HG02840 (cell line): ENCODE data around the gene MYO1F.

Experiments
- ATAC-seq: cut with Tn5 transposase; IDR thresholded peaks from one replicate; pipeline ENCODE4 v1.9.1; 2021; ENCODE audit warnings: mild to moderate bottlenecking, moderate library complexity, moderate number of reproducible peaks; ENCODE audit not compliant: unreplicated experiment, low FRiP score

Gene MYO1F

GRCh38 chr19:8500158-8500557 is 77.1 kb downstream of the MYO1F start:
- no peak for ATAC-seq

- no peak for ATAC-seq
Observed at GRCh38 chr19:8499048-8499833, 78.0 kb downstream of the MYO1F start.

DNA sequence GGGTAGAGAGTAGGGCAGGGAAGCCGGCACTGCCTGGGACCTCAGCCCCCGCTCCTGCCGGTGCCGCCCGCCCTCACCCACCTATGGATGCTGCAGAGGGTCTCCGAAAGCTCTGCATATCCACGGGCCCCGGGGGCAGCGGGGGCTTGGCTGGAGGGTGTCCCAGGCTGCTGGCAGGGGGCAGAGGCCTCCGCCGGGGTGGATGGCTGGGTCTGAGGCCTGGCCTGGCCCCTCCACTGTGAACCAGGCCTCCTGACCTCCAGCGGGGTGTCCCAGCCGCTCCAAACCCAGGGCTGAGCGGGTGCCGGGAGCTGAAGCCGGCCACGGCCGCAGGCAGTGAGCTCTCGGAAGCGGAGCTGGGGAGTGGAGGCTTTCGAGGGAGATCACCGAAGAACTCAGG is 78.9 kb downstream of the MYO1F start:
- no peak for ATAC-seq

DNA sequence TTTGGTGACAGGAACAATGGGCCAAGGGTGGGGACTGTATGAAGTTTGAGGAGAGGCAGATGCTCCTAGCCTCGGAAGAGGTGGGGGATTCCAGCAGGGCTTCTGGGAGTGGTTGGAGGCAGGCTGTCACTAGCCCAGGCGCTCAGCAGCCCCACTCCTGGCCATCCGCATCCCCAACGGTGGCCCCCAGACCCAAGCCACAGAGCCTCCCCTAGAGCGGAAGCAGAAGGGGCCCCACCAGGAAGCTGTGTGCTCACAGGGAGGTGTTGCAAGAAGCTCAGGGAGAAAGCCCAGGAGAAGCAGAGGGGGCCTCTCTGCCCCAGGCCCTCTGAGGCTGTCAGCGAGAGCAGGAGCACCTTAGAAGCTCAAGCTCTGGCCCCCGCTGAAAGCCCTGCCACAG is 83.1 kb downstream of the MYO1F start:
- no peak for ATAC-seq

DNA sequence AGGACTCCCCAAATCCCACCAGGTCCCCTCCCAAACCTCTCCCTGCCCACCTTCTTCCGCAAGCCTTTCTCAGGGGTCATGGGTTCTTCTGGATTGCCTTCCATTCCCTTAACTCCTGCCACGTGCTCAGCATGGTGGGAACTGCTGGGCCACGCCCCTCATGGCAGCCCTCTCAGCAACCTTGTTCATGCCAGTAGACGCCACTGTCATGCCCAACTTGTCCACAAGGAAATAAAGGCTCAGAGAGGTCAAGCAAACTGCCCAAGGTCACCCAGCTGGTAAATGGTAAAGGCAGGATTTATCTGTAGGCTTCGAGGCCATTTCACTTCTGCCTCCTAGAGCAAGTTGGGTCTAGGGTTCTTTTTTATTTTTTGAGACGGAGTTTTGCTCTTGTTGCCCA is 85.7 kb downstream of the MYO1F start:
- no peak for ATAC-seq

GRCh38 chr19:8490873-8491272 is 86.4 kb downstream of the MYO1F start:
- ATAC-seq: no peak

DNA sequence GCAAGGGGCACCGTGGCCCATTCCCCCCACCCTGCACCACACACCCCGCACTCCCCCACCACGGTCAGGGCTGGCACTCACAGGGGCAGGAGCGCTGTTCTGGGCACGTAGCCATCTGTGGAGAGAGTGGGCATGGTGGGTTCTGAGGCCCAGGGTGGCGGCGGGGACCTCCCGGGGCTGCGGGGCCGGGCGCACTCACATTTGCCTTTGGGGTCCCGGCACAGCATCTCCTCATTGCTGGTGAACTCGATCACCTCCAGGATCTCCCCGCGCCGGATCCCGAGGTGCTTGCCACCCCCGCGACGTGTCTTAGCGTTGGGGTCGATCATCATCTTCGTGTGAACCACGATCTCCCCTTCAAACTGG is 86.9 kb downstream of the MYO1F start:
- no peak for ATAC-seq

GRCh38 chr19:8489561-8490394 is 87.5 kb downstream of the MYO1F start:
- no peak for ATAC-seq

DNA sequence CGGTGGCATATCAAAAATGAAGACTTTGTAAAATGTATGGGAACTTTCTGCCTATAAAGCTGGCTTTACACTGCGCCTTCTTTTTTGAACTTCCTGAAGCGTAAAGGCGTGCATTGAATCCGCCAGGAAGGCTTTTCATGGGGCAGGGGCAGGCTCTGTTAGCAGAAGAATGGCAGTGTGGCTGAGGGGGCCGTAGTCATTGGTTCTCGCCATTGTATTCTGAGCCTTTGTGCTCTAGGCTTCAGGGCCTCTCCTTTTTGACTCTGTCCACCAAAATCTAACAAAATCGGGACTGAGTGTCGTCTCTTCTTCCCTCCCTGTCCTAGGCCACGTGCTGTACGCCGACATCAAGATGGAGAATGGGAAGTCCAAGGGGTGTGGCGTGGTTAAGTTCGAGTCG is 88.9 kb downstream of the MYO1F start:
- ATAC-seq: no peak

DNA sequence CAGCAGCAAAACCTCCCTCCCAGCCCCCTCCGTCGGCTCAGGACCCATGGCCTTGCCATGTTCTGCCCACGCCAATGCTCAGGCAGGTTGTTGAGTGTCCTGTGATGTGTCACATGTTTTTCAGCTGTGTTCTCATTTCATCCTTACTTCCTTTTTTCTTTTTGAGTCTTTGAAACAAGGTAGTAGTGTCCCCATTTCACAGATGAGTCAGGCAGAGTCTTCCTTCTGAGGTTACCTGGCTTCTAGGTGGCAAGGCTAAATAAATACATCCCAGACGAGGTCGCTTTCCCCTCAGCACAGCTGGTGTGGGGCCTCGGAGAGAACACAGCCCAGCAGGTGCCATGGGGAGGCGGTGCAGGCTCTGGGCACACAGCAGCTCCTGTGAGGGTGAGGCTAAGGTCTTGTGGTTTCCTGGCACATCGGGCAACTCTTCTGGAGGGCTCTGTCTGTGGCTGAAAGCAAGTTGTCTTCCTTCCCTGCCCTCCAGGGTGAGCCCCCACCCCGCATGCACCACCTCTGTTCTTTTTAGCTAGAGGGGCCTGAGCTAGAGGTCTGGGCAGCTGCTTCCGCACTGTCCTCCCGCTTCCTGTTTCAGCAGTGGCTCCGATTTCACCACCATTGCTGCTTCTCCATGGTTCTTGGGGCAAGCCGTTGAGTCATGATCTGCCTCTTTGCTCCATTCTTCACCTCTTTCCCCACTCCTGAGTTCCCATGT is 89.9 kb downstream of the MYO1F start:
- ATAC-seq: no peak

GRCh38 chr19:8486661-8487136 is 90.5 kb downstream of the MYO1F start:
- ATAC-seq: no peak

- ATAC-seq: no peak
Observed at GRCh38 chr19:8485561-8486371, 91.5 kb downstream of the MYO1F start.

DNA sequence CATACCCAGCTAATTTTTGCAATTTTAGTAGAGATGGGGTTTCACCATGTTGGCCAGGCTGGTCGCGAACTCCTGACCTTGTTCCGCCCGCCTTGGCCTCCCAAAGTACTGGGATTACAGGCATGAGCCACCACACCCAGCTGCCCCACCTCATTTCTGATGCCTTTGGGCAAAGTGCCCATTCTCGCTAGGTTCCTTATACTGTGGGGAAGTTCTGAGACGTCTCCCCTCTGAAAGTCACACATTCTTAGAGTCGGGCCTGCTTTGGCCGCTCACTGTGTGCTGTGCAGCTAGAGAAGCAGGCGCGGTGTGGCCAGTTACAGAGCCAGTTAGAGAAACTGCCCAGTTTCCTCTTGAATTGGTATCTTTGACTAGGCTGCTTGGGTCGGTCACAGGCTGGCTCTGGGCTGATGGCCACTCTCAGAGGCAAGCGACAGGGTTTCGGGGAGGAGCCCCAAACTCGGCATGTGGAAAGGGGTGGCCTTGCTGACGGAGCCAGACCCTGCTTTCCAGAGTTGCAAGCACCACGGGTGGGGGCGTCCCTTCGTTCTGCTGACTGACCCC is 92.8 kb downstream of the MYO1F start:
- no peak for ATAC-seq

DNA sequence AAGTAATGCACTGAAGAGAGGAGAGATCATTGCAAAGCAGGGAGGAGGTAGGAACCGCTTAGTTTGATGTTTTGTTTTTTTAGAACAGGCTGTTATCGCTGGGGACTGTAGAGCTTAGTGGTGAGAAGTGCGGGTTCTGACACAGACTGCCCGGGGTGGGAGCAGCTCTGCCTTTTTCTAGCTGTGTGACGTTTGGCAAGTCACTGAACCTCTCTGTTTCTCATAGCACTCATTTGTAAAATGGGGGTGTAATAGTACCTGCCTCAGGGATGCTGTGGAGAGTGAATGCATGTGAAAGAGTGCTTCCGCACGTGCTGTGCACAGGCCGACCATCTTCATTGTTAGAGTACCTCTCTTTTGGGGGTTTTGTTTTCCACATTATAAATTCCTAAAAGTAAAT is 94.1 kb downstream of the MYO1F start:
- ATAC-seq: no peak

- no peak for ATAC-seq
Observed at GRCh38 chr19:8482696-8483095, 94.5 kb downstream of the MYO1F start.

GRCh38 chr19:8481616-8482015 is 95.6 kb downstream of the MYO1F start:
- no peak for ATAC-seq

GRCh38 chr19:8481201-8481600 is 96.0 kb downstream of the MYO1F start:
- ATAC-seq: no peak

GRCh38 chr19:8478598-8478997 is 98.6 kb downstream of the MYO1F start:
- ATAC-seq: no peak

- no peak for ATAC-seq
Observed at GRCh38 chr19:8477889-8478288, 99.4 kb downstream of the MYO1F start.

DNA sequence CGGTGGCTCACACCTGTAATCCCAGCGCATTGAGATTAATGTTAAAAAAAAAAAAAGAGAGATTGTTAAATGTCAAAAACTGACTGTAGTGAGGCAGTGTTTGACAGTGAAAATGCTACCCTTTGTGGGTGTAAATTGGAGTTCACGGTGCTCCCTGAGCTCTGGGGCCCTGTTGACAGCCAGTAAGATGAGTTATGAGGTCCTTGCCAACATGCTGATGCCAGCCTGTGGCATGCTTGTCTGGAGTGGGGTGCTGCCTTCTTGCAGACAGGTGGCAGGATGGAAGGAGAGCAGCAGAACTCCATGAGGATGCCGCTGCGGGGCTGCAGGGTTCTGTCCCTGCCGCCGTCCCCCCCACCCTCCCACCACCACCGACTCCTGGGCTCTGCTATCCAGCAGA is 100.7 kb downstream of the MYO1F start:
- ATAC-seq: no peak
